ENCODE measurements around the gene SPAG16. TPM values are rescaled to one million over a fixed set of nuclear protein-coding genes. Genes with fewer than 3 reads are reported as not detected.

The SPAG16 gene
- total RNA-seq, 1 donor from 2014 or later = 7.6 TPM

DNA sequence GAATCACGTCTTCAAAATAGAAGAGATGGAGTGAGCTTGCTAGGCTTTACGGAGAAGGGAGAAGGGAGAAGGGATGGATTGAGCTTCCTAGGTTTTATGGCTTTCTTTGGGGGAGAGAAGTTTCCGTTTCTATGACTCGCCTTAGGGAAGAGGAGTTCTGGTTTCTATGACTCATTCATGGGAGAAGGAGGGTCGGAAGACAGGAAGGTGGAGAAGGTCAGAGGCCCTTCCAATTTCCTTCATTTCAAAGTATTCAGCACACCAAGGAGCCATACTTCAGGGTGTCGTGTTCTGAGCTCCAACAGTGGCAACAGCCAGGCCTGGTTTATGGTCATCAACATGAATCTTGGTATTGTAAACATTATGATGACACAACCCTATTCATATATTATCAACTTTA is 841.9 kb downstream of the SPAG16 start:
- Histone ChIP-seq H3K4me1 (no peaks in the 10 kb centered on the region), H3K9me3 (no peaks in the 10 kb centered on the region), H3K4me3 (no peak overlapping the region), H3K27ac (no peak overlapping the region), H3K27me3 (no peaks in the 10 kb centered on the region), H3K36me3 (no peaks in the 10 kb centered on the region)
- TF ChIP-seq, protein P1, sequence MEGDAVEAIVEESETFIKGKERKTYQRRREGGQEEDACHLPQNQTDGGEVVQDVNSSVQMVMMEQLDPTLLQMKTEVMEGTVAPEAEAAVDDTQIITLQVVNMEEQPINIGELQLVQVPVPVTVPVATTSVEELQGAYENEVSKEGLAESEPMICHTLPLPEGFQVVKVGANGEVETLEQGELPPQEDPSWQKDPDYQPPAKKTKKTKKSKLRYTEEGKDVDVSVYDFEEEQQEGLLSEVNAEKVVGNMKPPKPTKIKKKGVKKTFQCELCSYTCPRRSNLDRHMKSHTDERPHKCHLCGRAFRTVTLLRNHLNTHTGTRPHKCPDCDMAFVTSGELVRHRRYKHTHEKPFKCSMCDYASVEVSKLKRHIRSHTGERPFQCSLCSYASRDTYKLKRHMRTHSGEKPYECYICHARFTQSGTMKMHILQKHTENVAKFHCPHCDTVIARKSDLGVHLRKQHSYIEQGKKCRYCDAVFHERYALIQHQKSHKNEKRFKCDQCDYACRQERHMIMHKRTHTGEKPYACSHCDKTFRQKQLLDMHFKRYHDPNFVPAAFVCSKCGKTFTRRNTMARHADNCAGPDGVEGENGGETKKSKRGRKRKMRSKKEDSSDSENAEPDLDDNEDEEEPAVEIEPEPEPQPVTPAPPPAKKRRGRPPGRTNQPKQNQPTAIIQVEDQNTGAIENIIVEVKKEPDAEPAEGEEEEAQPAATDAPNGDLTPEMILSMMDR (IDR thresholded peaks at IDR 0.05) = no peak
- DNase-seq (ENCODE audit: low spot score in 2 of 2) = no peak
- intact Hi-C loops (cut with DNase I) = no loop called here

DNA sequence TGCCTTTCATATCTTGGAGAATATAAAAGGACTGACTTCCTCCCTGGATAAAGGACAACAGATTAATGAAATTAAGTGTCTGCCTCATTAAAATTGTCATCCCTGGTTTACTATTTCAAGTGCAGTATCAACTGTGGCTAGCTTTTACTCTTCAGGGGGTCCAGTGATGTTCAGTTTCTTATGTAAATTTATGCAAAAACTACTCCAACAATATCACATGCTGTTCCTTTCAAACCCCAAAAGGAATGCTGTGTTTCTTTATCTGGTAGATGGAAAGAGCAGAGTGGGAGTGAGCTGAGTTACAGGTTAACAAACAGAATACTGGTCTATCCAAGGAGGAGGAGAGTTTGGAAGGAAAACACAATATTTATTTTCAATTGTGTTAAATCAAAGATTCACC is 842.9 kb downstream of the SPAG16 start:
- Histone ChIP-seq H3K27ac (no peak overlapping the region), H3K36me3 (no peaks in the 10 kb centered on the region), H3K27me3 (no peaks in the 10 kb centered on the region), H3K9me3 (no peaks in the 10 kb centered on the region), H3K4me1 (no peaks in the 10 kb centered on the region), H3K4me3 (no peak overlapping the region)
- intact Hi-C loops (cut with DNase I) = no loop called here
- TF ChIP-seq, protein P1 (IDR thresholded peaks at IDR 0.05) = no peak
- DNase-seq (ENCODE audit: low spot score in 2 of 2) = no peak

GRCh38 chr2:214127571-214127970 is 843.3 kb downstream of the SPAG16 start:
- H3K4me1 ChIP-seq = no peaks in the 10 kb centered on the region
- H3K27ac ChIP-seq = no peak overlapping the region
- intact Hi-C loops (cut with DNase I) = no loop called here
- H3K9me3 ChIP-seq = no peaks in the 10 kb centered on the region
- H3K36me3 ChIP-seq = no peaks in the 10 kb centered on the region
- no peak overlapping the region for H3K4me3 ChIP-seq
- no peaks in the 10 kb centered on the region for H3K27me3 ChIP-seq
- TF ChIP-seq, protein P1 (IDR thresholded peaks at IDR 0.05) = no peak
- no peak for DNase-seq (ENCODE audit: low spot score in 2 of 2)

DNA sequence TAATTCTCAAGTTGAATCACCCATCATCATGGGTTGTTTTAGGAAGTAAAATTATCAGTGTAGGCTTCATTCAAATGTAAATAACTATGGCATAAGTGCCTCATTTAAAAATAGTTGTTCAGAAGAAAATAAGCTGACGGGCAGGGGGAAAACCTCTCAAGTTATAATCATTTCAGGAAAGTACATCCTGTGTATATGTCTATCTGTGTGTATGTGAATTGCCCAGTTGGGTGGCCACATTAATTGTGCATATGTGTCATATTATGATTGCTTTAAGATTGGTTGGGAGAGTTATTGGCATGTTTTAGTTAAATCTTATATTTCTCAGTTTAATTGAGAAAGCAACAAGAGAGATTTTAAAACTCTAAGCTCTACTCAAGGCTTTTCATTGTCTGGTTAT is 843.8 kb downstream of the SPAG16 start:
- Histone ChIP-seq H3K9me3 (no peaks in the 10 kb centered on the region), H3K4me3 (no peak overlapping the region), H3K4me1 (no peaks in the 10 kb centered on the region), H3K27ac (no peak overlapping the region), H3K36me3 (no peaks in the 10 kb centered on the region), H3K27me3 (no peaks in the 10 kb centered on the region)
- TF ChIP-seq, protein P1 (IDR thresholded peaks at IDR 0.05) = no peak
- DNase-seq (ENCODE audit: low spot score in 2 of 2) = no peak
- intact Hi-C loops (cut with DNase I) = no loop called here

- Histone ChIP-seq H3K4me3 (no peak overlapping the region), H3K4me1 (no peaks in the 10 kb centered on the region), H3K27me3 (no peaks in the 10 kb centered on the region), H3K27ac (no peak overlapping the region), H3K9me3 (no peaks in the 10 kb centered on the region), H3K36me3 (no peaks in the 10 kb centered on the region)
- TF ChIP-seq, protein P1 (IDR thresholded peaks at IDR 0.05) = no peak
- intact Hi-C loops (cut with DNase I) = no loop called here
- no peak for DNase-seq (ENCODE audit: low spot score in 2 of 2)
These were observed 845.9 kb downstream of the SPAG16 start for GRCh38 chr2:214130114-214130513.

- no peaks in the 10 kb centered on the region for H3K9me3 ChIP-seq
- H3K4me3 ChIP-seq = no peak overlapping the region
- DNase-seq (ENCODE audit: low spot score in 2 of 2) = no peak
- H3K27ac ChIP-seq = no peak overlapping the region
- TF ChIP-seq, protein P1 (IDR thresholded peaks at IDR 0.05) = no peak
- no peaks in the 10 kb centered on the region for H3K36me3 ChIP-seq
- intact Hi-C loops (cut with DNase I) = no loop called here
- no peaks in the 10 kb centered on the region for H3K4me1 ChIP-seq
- no peaks in the 10 kb centered on the region for H3K27me3 ChIP-seq
These were observed 851.7 kb downstream of the SPAG16 start for GRCh38 chr2:214135966-214136365.
